HCT116 (cell line): ENCODE results near the gene ELN.

Experiments used
- CEBPB ChIP-seq: IDR thresholded peaks from 2 replicates; pipeline ENCODE4 v1.6.1; 2012; ENCODE audit warnings: low read depth
- EGR1 ChIP-seq: IDR thresholded peaks from 2 replicates; pipeline ENCODE4 v1.6.1; 2012; ENCODE audit warnings: low read depth
- EZH2phosphoT487 ChIP-seq: fragments of 200-600 bp; IDR thresholded peaks from 2 replicates; pipeline ENCODE4 v1.6.1; 2018; ENCODE audit warnings: antibody characterized with exemption, borderline replicate concordance
- JUND ChIP-seq: IDR thresholded peaks from 2 replicates; pipeline ENCODE4 v1.6.1; 2012
- POLR2A ChIP-seq: IDR thresholded peaks from 2 replicates; pipeline ENCODE4 v1.7.0; 2011; ENCODE audit warnings: borderline replicate concordance; ENCODE audit not compliant: insufficient read depth, insufficient read length; ENCODE audit errors: extremely low read depth
- POLR2AphosphoS5 ChIP-seq: IDR thresholded peaks from 2 replicates; pipeline ENCODE4 v1.6.1; 2011; ENCODE audit warnings: mild to moderate bottlenecking, low read depth, low read length, moderate library complexity
- RAD21 ChIP-seq: IDR thresholded peaks from 2 replicates; pipeline ENCODE4 v1.6.1; 2012; ENCODE audit warnings: low read depth, mild to moderate bottlenecking
- SIN3A ChIP-seq: IDR thresholded peaks from 2 replicates; pipeline ENCODE4 v1.6.1; 2012; ENCODE audit warnings: low read depth
- SP1 ChIP-seq: IDR thresholded peaks from 2 replicates; pipeline ENCODE4 v1.6.1; 2012; ENCODE audit warnings: low read depth
- ZFX ChIP-seq: fragments of 450-650 bp; IDR thresholded peaks from 2 replicates; pipeline ENCODE4 v1.6.1; 2017
- ZNF274 ChIP-seq: fragments of 200-500 bp; sonication (Bioruptor generic); IDR thresholded peaks from 2 replicates; pipeline ENCODE4 v1.6.1; 2014; ENCODE audit warnings: mild to moderate bottlenecking, low read depth, low read length, inconsistent platforms
- TF ChIP-seq, protein P1 (sequence below), 3 experiments: fragments of 200-600 bp in 1 of 3; sonication (generic) in 1 of 3; IDR thresholded peaks in 2 of 3; conservative IDR thresholded peaks in 1 of 3; 2 replicates each; pipeline ENCODE4 v1.5.1; 2012 to 2017; ENCODE audit warnings: low read depth in 2 of 3, low read length in 2 of 3, antibody characterized with exemption in 1 of 3, borderline replicate concordance in 1 of 3, control low read depth in 1 of 3, mild to moderate bottlenecking in 1 of 3, mixed read lengths in 1 of 3, mixed run types in 1 of 3, moderate library complexity in 1 of 3; ENCODE audit not compliant: insufficient read depth in 1 of 3
- TF ChIP-seq, protein P2 (sequence below): IDR thresholded peaks from 2 replicates; pipeline ENCODE4 v1.6.1; 2012; ENCODE audit warnings: low read depth
- TF ChIP-seq, protein P3 (sequence below): IDR thresholded peaks from 2 replicates; pipeline ENCODE4 v1.6.1; 2012

- TF ChIP-seq, protein P1, sequence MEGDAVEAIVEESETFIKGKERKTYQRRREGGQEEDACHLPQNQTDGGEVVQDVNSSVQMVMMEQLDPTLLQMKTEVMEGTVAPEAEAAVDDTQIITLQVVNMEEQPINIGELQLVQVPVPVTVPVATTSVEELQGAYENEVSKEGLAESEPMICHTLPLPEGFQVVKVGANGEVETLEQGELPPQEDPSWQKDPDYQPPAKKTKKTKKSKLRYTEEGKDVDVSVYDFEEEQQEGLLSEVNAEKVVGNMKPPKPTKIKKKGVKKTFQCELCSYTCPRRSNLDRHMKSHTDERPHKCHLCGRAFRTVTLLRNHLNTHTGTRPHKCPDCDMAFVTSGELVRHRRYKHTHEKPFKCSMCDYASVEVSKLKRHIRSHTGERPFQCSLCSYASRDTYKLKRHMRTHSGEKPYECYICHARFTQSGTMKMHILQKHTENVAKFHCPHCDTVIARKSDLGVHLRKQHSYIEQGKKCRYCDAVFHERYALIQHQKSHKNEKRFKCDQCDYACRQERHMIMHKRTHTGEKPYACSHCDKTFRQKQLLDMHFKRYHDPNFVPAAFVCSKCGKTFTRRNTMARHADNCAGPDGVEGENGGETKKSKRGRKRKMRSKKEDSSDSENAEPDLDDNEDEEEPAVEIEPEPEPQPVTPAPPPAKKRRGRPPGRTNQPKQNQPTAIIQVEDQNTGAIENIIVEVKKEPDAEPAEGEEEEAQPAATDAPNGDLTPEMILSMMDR (IDR thresholded peaks at IDR 0.05 in 2 of 3, conservative IDR thresholded peaks at IDR 0.05 in 1 of 3; ENCODE audit: borderline replicate concordance in 1 of 3, insufficient read depth in 1 of 3, low read depth in 2 of 3, low read length in 2 of 3), result no peak
- TF ChIP-seq POLR2A (no peak), SIN3A (no peak), POLR2AphosphoS5 (no peak), ZNF274 (no peak), SP1 (no peak), EGR1 (no peak), CEBPB (no peak), JUND (no peak), EZH2phosphoT487 (no peak), RAD21 (no peak), ZFX (no peak)
- TF ChIP-seq, protein P2, sequence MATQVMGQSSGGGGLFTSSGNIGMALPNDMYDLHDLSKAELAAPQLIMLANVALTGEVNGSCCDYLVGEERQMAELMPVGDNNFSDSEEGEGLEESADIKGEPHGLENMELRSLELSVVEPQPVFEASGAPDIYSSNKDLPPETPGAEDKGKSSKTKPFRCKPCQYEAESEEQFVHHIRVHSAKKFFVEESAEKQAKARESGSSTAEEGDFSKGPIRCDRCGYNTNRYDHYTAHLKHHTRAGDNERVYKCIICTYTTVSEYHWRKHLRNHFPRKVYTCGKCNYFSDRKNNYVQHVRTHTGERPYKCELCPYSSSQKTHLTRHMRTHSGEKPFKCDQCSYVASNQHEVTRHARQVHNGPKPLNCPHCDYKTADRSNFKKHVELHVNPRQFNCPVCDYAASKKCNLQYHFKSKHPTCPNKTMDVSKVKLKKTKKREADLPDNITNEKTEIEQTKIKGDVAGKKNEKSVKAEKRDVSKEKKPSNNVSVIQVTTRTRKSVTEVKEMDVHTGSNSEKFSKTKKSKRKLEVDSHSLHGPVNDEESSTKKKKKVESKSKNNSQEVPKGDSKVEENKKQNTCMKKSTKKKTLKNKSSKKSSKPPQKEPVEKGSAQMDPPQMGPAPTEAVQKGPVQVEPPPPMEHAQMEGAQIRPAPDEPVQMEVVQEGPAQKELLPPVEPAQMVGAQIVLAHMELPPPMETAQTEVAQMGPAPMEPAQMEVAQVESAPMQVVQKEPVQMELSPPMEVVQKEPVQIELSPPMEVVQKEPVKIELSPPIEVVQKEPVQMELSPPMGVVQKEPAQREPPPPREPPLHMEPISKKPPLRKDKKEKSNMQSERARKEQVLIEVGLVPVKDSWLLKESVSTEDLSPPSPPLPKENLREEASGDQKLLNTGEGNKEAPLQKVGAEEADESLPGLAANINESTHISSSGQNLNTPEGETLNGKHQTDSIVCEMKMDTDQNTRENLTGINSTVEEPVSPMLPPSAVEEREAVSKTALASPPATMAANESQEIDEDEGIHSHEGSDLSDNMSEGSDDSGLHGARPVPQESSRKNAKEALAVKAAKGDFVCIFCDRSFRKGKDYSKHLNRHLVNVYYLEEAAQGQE, result no peak
- TF ChIP-seq, protein P3, sequence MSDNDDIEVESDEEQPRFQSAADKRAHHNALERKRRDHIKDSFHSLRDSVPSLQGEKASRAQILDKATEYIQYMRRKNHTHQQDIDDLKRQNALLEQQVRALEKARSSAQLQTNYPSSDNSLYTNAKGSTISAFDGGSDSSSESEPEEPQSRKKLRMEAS, result no peak
Observed at GRCh38 chr7:74029991-74030415, 2.0 kb downstream of the ELN start.
